HG03342 (cell line): ENCODE results near the gene CYB561D2.

Source experiments
- ATAC-seq: cut with Tn5 transposase; IDR thresholded peaks from one replicate; pipeline ENCODE4 v1.9.1; 2021; ENCODE audit warnings: mild to moderate bottlenecking, moderate library complexity; ENCODE audit not compliant: unreplicated experiment

CYB561D2 gene

GRCh38 chr3:50323092-50323600, 27.5 kb upstream of the CYB561D2 start:
- ATAC-seq: no peak

DNA sequence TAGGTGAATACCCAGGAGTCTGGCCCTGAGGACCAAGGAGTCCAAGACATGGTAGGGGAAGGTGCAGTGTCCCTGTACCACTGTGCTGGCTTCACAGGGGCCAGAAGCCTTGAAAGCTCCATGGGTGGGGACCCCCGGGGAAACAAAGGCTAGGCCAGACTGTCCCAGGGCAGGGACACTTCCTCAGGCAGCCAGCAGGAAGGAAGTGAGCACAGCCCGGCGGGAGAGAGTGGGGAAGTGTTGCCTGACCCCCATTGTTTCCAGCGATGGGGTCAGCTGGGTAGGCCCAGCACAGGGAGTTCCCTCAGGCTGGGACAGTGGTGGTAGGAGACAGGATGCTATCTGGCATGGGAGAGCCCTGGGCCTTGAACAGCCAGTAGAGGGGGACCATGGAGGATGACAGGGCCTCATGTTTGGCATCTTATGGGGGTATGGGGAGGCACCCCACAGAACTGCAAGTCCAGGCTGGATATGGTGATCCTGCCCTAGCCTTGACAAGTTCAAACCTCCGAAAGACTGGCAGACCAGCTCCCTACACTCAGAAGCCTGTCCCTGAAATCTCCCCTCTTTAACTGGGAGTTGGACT, 27.0 kb upstream of the CYB561D2 start:
- no peak for ATAC-seq

GRCh38 chr3:50324351-50325112, 26.1 kb upstream of the CYB561D2 start:
- no peak for ATAC-seq

GRCh38 chr3:50325113-50325480, 25.6 kb upstream of the CYB561D2 start:
- no peak for ATAC-seq

DNA sequence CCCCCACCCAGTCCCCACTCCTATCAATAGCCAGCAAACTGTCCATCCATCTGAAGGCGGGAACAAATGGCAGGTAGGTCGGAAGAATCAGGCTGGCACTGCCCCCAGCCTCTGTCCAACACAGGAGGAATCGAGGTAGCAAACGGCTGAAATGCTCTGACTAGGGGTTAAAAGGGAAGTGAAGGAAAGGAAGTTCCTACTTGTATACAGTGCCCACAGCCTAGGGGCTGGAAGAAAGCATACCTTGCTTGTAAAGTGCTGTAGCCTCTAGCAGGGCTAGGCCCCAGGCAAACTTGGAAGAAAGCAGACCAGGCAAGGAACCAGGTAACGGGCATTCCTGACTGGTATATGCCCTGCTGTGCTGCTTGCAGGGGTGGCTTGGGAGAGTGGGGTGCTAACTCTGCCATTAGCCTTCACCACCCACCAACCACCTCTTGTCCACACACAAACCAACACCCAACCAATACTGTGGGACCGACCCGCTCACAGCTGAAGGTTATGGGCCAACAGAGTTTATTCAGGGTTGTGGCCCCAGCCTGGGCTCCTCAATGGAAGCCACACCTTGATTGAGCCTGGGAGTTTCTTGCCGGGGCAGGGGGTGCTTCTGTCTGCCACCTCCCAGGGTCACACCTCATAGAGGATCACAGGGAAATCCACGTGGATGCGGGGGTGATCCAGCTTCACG, 25.0 kb upstream of the CYB561D2 start:
- ATAC-seq: no peak

GRCh38 chr3:50326182-50326541, 24.5 kb upstream of the CYB561D2 start:
- ATAC-seq: no peak

DNA sequence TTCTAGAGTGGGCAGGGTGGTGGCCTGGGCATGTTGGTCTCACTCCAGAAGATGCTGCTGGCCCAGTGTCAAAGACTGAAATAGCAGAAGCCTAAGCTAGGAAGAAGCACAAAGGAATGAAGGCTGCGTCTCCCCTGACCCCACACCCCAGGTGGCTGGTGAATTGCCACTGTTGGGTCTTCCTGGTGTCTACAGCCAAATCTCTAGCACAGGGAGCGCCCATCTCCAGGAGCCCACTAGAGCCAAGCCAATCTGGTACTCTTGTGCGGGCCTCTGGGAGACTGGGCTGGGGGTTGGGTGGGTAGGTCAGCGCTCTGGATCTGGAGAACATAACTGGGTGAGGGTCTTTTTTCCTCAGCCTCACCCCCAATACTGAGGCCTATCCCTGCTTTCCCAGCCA, 23.5 kb upstream of the CYB561D2 start:
- ATAC-seq: no peak

DNA sequence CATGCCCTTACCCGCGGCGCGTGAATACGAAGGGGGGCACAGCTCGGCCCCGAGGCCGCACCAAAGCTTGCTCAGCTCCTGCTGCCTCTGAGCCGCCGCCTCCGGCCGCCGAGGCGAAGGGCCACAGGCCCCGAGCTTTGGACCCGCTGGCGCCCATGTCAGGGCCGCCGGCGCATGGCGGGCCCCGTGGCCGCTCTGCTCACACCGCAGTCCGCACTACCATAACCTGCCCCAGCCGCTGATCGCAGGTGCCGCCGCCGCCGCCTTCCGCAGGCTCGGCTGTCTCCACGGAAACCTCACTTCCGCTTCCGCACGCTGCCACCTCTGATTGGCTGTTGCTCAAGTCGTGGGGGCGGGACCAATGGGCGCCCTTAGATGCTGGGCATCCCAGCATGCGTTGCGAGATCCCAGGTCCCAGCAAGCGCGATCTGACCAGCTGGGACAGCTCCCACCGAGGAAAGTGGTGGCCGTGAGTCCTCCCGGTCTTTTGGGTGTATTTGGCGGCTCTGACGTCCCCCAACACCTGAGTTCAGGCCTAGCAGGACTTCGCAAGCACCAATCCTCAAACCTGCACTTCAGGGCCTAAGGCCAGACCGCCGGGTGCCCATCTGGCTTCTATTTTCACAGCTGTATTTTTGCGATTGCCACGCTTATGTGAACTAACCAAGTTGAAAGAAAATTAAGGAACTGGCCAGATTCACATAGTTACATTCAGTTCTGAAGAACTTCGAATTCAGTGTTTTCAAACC, 22.5 kb upstream of the CYB561D2 start, which contains the start of gene TUSC2:
TUSC2 (minus strand) TSS at position 281 of the 749 bp plus-strand sequence; CDS start at position 157, 124 bp downstream.
- ATAC-seq: peak; percentile 90

DNA sequence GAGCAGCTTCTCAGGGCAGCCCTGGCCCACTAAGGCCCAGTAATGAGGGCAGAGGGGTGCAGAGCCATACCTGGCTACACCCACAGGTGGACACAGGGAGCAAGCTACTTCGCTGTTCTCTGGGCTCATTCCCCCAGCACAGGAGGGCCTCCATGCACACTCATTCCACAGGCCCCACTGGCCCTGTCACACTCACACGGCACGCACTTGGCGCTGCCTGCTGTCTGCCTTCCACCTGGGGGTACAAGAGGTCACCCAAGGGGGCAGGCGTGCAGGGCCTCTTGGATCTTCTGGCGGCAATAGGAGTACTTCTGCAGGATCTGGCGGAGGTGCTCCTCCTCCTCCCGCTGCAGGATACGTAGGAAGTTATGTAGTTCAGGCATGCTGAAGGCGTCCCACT, 20.3 kb upstream of the CYB561D2 start:
- ATAC-seq: no peak

DNA sequence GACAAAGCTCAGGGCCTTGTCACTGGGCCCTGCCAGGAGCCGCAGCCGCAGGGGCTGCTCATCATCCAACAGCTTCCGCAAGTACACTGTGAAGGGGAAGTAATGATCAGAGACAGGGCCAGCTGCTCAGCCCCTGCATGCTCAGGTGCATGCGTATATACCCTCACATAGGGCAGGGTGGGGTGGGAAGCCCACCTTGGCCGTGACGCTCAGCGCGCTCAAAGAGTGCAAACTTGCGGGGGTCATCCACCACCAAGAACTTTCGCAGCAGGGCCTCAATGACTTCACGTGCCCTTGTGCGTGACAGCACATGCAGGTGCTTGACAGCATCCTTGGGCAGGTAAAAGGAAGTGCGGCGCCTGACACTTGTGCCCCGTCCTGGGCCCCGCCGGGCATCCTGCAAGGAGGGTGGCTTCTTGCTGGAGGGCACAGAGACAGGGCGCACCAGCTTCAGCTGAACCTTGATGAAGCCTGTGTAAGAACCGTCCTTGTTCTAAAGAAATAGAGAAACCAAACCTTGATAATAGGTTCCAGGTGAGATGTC, 19.2 kb upstream of the CYB561D2 start:
- ATAC-seq: no peak

DNA sequence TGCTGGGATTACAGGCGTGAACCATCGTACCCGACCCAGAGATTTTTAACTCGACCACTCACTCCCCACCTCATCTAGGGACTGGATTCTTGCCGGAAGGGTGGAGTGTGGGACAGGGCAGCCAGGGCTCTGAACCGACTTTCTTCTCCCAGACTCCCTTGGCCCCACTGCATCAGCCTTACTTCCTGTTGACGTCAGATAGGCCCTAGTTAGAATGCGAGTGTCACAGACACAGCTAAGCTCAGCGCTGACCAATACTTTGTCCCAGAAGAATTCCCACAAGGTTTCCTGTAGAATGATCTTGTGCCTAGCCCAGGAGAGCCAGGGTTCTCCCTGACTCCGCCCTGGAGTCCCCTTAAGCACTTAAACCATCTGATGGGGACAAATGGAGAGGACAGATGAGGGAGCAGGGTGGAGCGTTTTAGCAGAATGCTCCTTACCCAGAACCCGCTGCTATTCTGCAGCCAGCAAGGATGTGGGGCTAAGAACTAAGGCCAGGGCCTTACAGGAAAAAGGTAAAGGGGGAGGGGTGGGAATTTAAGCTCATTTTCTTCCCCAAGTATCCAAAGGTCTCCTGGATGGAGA, 16.8 kb upstream of the CYB561D2 start:
- ATAC-seq: no peak

DNA sequence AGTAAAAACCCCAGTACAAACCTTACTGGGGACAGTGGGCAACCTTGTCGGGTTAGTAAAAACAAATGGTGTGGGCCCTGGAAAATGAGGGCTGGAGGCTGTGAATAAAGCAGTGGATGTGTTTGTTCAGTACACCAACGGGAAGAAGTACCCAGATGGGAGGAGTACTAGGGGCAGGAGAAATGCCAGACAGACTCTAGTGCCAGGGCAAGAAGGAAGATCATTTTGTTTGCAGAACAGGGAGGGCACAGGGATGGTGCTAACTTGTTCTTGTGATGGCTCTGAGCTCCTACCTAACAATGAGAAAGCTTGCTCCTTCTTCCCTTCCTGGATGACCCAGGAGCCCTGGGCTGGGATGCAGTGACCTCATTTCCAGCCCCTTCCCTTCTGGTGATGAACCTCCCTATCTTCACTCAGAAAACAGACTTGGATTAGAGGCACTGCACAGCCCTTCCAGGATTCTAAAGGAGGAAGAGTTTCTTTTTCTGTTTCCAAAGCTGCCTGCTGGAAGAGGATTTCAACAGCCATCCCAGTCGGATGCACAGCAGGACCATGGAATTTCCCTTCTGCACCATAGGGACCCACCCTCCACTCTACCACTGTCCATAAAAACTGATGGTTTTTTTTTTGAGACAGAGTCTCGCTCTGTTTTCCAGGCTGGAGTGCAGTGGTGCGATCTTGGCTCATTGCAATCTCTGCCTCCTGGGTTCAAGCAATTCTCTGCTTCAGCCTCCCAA, 16.2 kb upstream of the CYB561D2 start:
- no peak for ATAC-seq

- ATAC-seq: peak; percentile 38
Observed at GRCh38 chr3:50336452-50337174, 14.0 kb upstream of the CYB561D2 start.

DNA sequence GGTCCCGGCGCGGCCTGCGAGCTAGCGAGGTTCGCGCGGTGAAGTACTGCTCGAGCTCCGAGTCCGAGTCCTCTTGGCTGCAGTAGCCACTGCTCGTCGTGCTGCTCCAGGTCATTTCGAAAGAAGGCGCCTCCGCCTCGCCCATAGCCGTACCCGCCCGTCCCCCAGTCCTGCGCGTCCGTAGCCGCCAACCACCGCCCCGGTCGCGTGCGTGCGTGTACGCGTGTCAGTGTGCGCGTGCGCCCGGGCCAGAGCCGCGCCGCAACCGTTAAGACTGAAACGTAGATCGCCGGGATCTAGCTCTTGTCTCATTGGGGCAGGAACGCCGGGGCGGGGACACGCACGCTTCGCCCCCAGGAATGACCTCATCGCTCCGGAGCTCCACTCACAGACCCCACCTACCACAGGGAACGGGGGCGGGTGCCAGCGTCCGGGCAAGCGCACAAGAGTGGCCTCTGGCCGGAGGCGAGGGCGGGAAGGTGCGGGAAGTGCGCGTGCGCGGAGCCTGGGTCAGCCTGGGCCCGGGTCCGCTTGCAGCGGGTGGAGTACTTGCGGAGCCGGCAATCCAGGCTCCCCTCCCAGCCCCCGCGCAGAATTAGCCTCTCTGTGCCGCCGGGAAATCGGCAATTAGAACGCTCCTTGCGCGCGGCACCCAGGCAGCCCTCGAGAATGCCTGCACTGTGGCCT, 13.3 kb upstream of the CYB561D2 start:
- peak; percentile 70 for ATAC-seq

- no peak for ATAC-seq
Observed at GRCh38 chr3:50338965-50339364, 11.7 kb upstream of the CYB561D2 start.

DNA sequence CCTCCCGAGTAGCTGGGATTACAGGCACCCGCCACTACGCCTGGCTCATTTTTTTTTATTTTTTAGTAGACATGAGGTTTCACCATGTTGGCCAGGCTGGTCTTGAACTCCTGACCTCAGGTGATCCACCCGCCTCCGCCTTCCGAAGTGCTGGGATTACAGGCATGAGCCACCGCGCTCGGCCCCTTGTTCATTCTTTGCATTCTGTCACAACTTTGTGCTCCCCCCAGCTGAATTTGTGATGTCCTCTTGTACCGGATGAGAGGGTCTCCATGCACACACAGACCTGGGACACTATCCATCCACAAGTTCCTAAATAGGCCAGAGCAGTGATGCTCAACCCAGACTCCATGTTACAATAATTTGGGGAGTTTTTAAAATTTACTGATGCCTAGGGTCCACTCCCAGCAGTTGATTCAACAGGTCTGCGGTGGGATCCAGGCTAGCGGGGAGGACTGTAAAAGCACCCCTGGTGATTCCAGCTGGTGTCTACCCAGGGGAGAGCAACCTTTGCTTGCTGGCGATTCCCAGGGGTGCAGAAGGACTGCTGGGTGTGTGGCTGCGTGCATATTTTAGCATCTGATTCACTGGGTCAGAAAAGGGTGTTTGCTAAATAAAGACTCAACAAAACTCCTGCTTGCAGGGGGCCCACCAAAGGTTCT, 11.0 kb upstream of the CYB561D2 start:
- no peak for ATAC-seq

DNA sequence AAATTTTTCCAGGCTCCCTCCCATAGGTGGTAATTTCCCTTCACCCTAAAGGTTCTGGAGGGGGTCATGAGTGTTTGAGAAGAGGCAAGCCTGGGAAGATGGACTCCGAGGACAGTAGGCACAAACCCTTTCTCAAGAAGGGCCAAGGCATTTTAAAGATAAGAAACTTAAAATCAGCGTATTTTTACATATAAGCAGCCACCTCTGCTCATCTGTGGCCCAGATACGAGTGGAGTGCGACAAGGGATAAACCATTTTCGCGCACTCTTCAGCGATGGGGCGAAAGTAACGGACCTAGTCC, 10.6 kb upstream of the CYB561D2 start:
- ATAC-seq: no peak
